HG03066 (cell line): Measurements from ENCODE around the gene C5orf47.

Experiments
- ATAC-seq: cut with Tn5 transposase; IDR thresholded peaks from one replicate; pipeline ENCODE4 v1.9.1; 2021; ENCODE audit warnings: low read depth; ENCODE audit not compliant: unreplicated experiment

The C5orf47 gene

DNA sequence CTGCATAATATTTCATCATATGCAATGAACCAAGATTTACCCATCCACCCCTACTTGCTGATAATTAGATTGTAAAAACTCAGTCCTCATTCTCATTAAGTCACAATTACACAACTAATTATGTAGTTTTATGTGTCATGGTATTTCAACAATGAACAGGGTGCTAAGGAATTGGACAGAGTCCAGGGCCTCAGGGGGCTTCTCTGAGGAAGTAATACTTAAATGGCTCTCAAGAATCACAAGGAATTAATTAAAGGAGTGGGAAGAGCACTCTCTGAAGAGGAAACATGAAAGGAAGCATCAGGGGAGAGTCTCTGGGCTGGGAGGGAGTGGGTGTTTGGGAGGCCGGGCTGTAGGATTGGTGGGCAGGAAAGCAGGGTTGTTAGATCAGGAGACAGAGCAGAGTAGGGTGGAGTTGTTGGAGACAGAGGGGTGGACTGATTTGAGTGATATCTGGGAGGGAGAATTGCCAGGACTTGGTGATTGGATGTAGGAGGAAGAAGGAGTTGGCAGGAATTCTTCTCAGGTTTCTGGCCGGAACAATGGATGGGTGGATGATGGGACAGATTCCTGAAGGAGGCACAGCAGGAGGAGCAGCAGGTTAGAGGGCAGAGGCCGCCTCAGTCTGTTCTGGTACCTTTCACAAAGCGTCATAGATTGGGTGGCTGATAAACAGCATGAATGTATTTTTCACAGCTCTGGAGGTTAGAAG lies 33.6 kb downstream of the C5orf47 start:
- no peak for ATAC-seq

DNA sequence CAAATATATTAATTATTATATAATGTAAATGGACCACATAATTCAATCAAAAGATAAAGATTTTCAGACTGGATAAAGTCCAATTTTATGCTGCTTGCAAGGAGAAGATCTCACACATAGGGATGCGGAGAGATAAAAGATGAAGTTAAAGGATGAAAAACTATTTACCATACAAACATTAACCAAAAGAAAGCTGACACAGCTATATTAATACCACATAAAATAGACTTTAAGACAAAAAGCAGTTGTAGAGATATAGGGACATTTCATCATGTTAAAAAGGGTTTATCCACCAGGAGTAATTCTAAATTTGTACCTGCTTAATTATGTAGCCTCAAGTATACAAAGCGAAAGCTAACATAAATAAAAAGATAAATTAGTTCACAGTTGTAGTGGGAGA lies 41.3 kb downstream of the C5orf47 start:
- ATAC-seq: no peak

DNA sequence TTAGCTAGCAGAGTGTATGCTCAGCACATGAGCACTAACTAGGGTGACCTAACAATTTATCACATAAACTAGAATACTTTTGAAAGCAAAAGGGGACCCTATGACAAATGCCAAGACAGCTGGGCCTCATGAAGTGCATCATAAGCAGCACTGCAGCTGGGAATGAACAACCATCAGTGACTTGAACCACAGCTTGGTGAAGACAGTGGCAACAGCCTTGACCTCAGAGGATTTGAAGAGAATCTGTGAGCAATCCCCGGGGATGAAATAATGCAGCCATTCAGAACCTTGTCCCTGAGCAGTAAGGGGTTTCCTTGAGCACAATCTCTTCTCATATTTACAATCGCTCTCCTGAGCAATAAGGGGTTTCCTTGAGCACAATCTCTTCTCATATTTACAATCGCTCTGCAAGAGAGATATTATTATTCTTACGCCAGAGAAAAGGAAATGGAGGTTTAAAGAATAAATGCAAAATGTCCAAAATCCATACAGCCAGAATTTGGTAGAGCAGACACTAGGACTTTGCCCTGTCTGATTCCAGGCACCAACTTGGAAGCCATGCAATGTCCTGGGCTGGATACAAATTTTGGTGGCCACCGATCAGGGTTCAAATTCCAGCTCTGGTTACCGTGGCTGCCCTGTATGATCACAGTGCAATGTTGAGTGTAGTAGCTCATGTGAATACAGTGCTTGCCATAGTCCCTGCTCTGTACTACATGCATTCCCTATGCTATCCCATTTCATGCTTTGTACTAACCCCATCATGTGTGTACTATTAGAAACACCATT lies 55.7 kb downstream of the C5orf47 start:
- ATAC-seq: no peak

DNA sequence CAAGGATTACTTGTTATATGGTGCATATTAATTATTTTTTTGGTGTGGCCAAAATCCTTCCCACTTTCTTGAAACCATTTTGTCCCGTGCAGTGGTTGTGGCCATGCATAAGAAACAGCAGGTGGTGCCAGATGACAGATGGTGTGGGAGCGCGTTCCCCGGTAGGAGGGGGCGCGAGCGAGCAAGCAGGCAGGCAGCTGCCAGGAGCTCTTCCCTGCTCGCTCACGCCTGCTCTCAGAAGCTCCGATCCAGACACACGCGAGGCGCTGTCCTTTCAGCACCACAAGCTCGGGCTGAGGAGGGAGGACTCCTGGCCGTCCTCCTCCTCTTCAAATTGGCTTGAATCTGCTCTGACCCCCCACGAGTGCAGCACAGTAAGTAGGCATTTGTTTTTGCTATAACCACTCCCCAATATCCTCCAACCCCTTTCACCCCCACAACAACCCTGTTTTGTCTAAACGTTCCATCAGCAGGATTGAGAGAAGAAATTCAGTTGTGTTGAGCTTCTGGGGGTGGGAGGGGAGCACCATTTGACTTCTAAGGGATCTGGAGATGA lies 56.6 kb downstream of the C5orf47 start, which contains the start of gene NSG2:
Gene NSG2, plus strand, starts transcription at position 237 of the 556 bp plus-strand sequence. CDS start 1,050 bp downstream, outside the sequence.
- ATAC-seq: peak; percentile 84

DNA sequence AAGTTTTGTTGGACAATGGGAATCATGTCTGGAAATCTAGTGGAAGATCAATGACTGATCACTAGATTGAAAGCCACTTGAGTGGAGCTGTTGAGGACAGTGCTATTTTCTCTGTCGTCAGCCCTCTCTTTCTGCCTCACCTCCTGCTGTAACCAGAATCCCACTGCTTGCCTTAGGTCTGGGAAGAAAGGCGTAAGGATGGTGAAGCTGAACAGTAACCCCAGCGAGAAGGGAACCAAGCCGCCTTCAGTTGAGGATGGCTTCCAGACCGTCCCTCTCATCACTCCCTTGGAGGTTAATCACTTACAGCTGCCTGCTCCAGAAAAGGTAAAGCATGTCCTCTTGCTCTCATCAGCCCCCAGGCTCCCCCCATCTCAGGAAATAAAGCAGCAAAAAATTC lies 57.6 kb downstream of the C5orf47 start:
- no peak for ATAC-seq

DNA sequence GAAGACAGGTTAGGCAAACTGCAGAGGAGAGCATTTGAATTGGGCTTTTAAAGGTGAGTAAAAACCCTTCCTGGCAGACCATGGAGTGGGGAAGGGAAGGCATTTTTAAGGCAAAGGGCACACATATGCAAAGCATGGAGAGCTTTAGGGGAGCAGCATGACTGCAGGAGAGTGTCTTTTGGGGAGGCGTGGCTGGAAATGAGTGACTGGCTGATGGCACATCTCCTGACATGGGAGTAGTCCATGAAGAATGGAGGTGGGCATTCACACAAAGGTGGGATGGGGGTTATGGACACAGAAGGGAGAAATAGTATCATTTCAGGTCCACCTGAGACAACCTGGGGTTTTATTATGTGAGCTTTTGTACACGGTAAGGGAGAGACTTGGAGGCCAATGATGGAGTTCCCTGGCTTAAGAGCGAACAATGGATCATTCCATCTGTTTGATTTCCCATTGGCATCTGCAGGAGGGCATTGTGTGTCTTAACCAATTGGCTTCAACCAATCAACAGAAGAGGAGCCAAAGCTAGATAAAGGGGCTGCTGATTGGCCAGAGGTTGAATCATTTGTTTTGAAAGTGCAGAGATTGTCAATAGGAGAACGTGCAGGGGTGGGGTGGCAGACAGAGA lies 58.6 kb downstream of the C5orf47 start:
- no peak for ATAC-seq

DNA sequence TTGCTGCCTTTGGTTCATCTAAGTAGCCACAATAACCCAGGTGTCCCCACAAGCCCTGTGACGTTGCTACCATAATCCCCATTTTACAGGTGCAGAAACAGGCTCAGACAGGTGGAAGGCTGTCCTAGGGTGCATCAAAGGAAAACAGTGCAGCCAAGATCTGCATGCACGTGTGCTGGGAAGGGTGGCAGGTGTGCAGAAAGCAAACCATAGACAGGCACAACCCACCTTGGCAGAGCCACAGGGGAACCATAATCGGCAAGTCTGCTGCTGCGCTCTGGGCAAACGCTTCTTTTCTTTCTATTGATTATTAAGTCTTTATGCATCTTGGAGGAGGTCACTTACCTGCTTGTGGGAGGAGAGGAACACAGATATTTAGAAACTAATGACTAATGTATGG lies 63.7 kb downstream of the C5orf47 start:
- no peak for ATAC-seq

DNA sequence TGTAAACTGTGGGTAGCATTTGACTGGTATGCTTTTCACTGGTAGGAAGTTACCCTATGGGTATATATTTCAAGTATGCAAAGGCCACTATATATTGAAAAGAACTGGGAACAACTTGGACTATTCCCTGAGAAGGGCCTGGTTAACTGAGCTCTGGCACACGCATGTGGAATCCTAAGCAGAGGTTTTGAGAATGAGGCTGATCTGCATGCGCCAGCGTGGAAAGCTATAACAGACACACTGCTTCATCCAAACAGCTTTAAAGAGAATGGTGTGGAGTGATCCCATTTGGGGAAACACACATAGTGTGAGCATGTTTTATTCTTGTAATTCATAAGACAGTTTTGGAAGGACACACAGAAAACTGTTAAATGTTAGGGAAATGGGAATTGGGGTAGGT lies 64.9 kb downstream of the C5orf47 start:
- no peak for ATAC-seq
